HG03025 (cell line): Measurements from ENCODE around the gene METRNL.
"Not testable (repeated sequence)": the region's sequence is repeated elsewhere in the genome, so short reads cannot be mapped to it uniquely, and the experiment has no call there.

Experiments used
- ATAC-seq: cut with Tn5 transposase; IDR thresholded peaks from one replicate; pipeline ENCODE4 v1.9.1; 2021; ENCODE audit warnings: mild to moderate bottlenecking, moderate library complexity; ENCODE audit not compliant: unreplicated experiment, low FRiP score

Gene METRNL

GRCh38 chr17:83133302-83134121, 54.1 kb downstream of the METRNL start:
- ATAC-seq = no peak

GRCh38 chr17:83134456-83134855, 55.0 kb downstream of the METRNL start:
- ATAC-seq = not testable (repeated sequence)

GRCh38 chr17:83135692-83136091, 56.3 kb downstream of the METRNL start:
- no peak for ATAC-seq

- ATAC-seq = no peak
Measured at GRCh38 chr17:83136156-83136555, 56.7 kb downstream of the METRNL start.

- no peak for ATAC-seq
Measured at GRCh38 chr17:83136931-83137330, 57.5 kb downstream of the METRNL start.

- no peak for ATAC-seq
Measured at GRCh38 chr17:83137523-83137922, 58.1 kb downstream of the METRNL start.

- ATAC-seq = no peak
Measured at GRCh38 chr17:83138820-83139219, 59.4 kb downstream of the METRNL start.

GRCh38 chr17:83139541-83140248, 60.3 kb downstream of the METRNL start:
- not testable (repeated sequence) for ATAC-seq

- not testable (repeated sequence) for ATAC-seq
Measured at GRCh38 chr17:83140249-83140566, 60.8 kb downstream of the METRNL start.

GRCh38 chr17:83142619-83143018, 63.2 kb downstream of the METRNL start:
- ATAC-seq = no peak

- no peak for ATAC-seq
Measured at GRCh38 chr17:83143817-83144231, 64.4 kb downstream of the METRNL start.
